Tibial nerve (tissue), 4 donors: Measurements from ENCODE around the gene HKDC1.

Experiments
- EP300 ChIP-seq, 2 donors: sonication (generic); formaldehyde crosslinking; IDR thresholded peaks; one replicate each; pipeline ENCODE4 v1.6.1; 2017; ENCODE audit warnings: antibody characterized with exemption in 2 of 2, mild to moderate bottlenecking in 1 of 2
- POLR2A ChIP-seq, 2 donors: fragments of 450-650 bp; IDR thresholded peaks; one replicate each; pipeline ENCODE4 v1.6.1; 2017; ENCODE audit warnings: antibody characterized with exemption in 2 of 2, mild to moderate bottlenecking in 2 of 2, moderate library complexity in 2 of 2
- TF ChIP-seq, protein P1 (sequence below), 5 experiments: fragments of 200-600 bp in 3 of 5; fragments of 450-650 bp in 2 of 5; sonication (generic) in 3 of 5; IDR thresholded peaks; one replicate each; pipeline ENCODE4 v1.5.1; 2016 to 2019; ENCODE audit warnings: antibody characterized with exemption in 5 of 5, mild to moderate bottlenecking in 3 of 5, moderate library complexity in 2 of 5

DNA sequence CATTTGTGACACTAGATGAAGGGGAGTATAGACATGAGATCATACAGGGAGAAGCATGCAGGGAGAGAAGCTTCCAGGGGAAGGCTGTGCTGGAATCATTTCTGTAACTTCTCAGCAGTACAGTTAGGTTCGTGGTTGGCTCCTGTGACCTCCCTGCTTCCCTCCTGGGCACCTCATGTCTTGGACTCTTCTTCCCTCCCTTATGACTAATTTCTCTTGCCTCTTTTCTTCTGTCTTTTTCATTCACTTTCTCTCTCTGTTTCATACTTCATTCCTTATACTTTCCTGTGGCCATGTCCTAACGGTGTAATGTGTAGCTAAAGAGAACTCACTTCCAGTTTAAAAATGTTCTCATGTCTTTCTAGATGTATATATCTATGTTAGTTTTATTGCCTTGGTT lies 19.1 kb upstream of the HKDC1 start:
- TF ChIP-seq, protein P1, sequence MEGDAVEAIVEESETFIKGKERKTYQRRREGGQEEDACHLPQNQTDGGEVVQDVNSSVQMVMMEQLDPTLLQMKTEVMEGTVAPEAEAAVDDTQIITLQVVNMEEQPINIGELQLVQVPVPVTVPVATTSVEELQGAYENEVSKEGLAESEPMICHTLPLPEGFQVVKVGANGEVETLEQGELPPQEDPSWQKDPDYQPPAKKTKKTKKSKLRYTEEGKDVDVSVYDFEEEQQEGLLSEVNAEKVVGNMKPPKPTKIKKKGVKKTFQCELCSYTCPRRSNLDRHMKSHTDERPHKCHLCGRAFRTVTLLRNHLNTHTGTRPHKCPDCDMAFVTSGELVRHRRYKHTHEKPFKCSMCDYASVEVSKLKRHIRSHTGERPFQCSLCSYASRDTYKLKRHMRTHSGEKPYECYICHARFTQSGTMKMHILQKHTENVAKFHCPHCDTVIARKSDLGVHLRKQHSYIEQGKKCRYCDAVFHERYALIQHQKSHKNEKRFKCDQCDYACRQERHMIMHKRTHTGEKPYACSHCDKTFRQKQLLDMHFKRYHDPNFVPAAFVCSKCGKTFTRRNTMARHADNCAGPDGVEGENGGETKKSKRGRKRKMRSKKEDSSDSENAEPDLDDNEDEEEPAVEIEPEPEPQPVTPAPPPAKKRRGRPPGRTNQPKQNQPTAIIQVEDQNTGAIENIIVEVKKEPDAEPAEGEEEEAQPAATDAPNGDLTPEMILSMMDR (IDR thresholded peaks at IDR 0.05) = no peak
- no peak for TF ChIP-seq POLR2A (IDR thresholded peaks at IDR 0.05)
- TF ChIP-seq EP300 (IDR thresholded peaks at IDR 0.05) = no peak
